GM06990 (cell line): ENCODE results near the gene CCER1.

Source experiments
- DNase-seq: peaks from one replicate; pipeline ENCODE4 v3.0.0-alpha.2; 2011; ENCODE audit not compliant: insufficient read length; ENCODE audit errors: extremely low read depth
- H3K27me3 ChIP-seq: replicated peaks from 2 replicates; pipeline ENCODE4 v1.6.0; 2011; ENCODE audit warnings: low read length; ENCODE audit not compliant: control insufficient read depth, insufficient read depth
- H3K36me3 ChIP-seq: 2 replicates; pipeline ENCODE4 v1.5.1; 2011; ENCODE audit warnings: low read length; ENCODE audit not compliant: control insufficient read depth, insufficient read depth
- H3K4me3 ChIP-seq: replicated peaks from 2 replicates; pipeline ENCODE4 v1.5.1; 2011; ENCODE audit warnings: low read depth, mild to moderate bottlenecking, control low read depth, low read length
- CTCF ChIP-seq: IDR thresholded peaks from 2 replicates; pipeline ENCODE4 v1.5.1; 2011; ENCODE audit warnings: low read length, control low read depth, mild to moderate bottlenecking, inconsistent platforms; ENCODE audit not compliant: insufficient read depth, poor library complexity, severe bottlenecking

The CCER1 gene

GRCh38 chr12:90908465-90908864 is 46.5 kb downstream of the CCER1 start:
- TF ChIP-seq CTCF = no peak
- DNase-seq = no peak
- Histone ChIP-seq H3K4me3 (no peak overlapping the region), H3K27me3 (no peaks in the 10 kb centered on the region), H3K36me3 (no peaks in the 10 kb centered on the region)

- no peaks in the 10 kb centered on the region for H3K27me3 ChIP-seq
- H3K4me3 ChIP-seq = no peak overlapping the region
- TF ChIP-seq CTCF = no peak
- H3K36me3 ChIP-seq = no peaks in the 10 kb centered on the region
- DNase-seq = no peak
Measured at GRCh38 chr12:90905691-90906370, 49.1 kb downstream of the CCER1 start.

- Histone ChIP-seq H3K27me3 (no peaks in the 10 kb centered on the region), H3K36me3 (no peaks in the 10 kb centered on the region), H3K4me3 (no peak overlapping the region)
- TF ChIP-seq CTCF = no peak
- DNase-seq = no peak
Measured at GRCh38 chr12:90902596-90902995, 52.4 kb downstream of the CCER1 start.
